Hepatocyte (in vitro differentiated cells): ENCODE data around the gene RNLS. TPM values are rescaled to one million over a fixed set of nuclear protein-coding genes. Genes with fewer than 3 reads are reported as not detected.
A peak's percentile ranks its signal among the peaks of the same experiment; 100 is the strongest.

Experiments
- DNase-seq: peaks from one replicate; pipeline ENCODE4 v3.0.0-alpha.2; 2016; ENCODE audit warnings: low spot score
- H2AFZ ChIP-seq: fragments of 200-600 bp; sonication (generic); 2 replicates; pipeline ENCODE4 v1.6.0; 2016; ENCODE audit warnings: antibody characterized with exemption, mild to moderate bottlenecking
- H3K27ac ChIP-seq: fragments of 200-600 bp; sonication (generic); 2 replicates; pipeline ENCODE4 v1.5.1; 2016; ENCODE audit warnings: mild to moderate bottlenecking
- H3K27me3 ChIP-seq: fragments of 200-600 bp; sonication (generic); 2 replicates; pipeline ENCODE4 v1.6.1; 2016
- H3K36me3 ChIP-seq: fragments of 200-600 bp; sonication (generic); replicated peaks from 2 replicates; pipeline ENCODE4 v1.5.1; 2016; ENCODE audit warnings: low read depth; ENCODE audit not compliant: insufficient read depth
- H3K4me1 ChIP-seq: fragments of 200-600 bp; sonication (generic); 2 replicates; pipeline ENCODE4 v1.5.1; 2016; ENCODE audit warnings: mild to moderate bottlenecking, moderate library complexity; ENCODE audit not compliant: insufficient read depth
- H3K4me2 ChIP-seq: fragments of 200-600 bp; sonication (generic); 2 replicates; pipeline ENCODE4 v1.6.0; 2016
- H3K4me3 ChIP-seq: fragments of 200-600 bp; sonication (generic); 2 replicates; pipeline ENCODE4 v1.5.1; 2016; ENCODE audit warnings: mild to moderate bottlenecking
- H3K79me2 ChIP-seq: fragments of 200-600 bp; sonication (generic); 2 replicates; pipeline ENCODE4 v1.6.0; 2017; ENCODE audit warnings: mild to moderate bottlenecking
- H3K9me2 ChIP-seq: fragments of 200-600 bp; sonication (generic); replicated peaks from 2 replicates; pipeline ENCODE4 v1.6.0; 2017; ENCODE audit warnings: mild to moderate bottlenecking; ENCODE audit not compliant: insufficient read depth
- H3K9me3 ChIP-seq: fragments of 200-600 bp; sonication (generic); 2 replicates; pipeline ENCODE4 v1.5.1; 2016; ENCODE audit warnings: low read depth, mild to moderate bottlenecking
- H4K20me1 ChIP-seq: fragments of 200-600 bp; sonication (generic); 2 replicates; pipeline ENCODE4 v1.6.0; 2016; ENCODE audit warnings: mild to moderate bottlenecking; ENCODE audit not compliant: insufficient read depth, poor library complexity, severe bottlenecking
- CTCF ChIP-seq: fragments of 200-600 bp; sonication (generic); IDR thresholded peaks from 2 replicates; pipeline ENCODE4 v1.5.1; 2016; ENCODE audit warnings: antibody characterized with exemption, mild to moderate bottlenecking; ENCODE audit not compliant: poor library complexity
- EZH2 ChIP-seq: fragments of 200-600 bp; sonication (generic); IDR thresholded peaks from 2 replicates; pipeline ENCODE4 v1.6.1; 2016; ENCODE audit warnings: antibody characterized with exemption, mild to moderate bottlenecking, borderline replicate concordance
- EZH2phosphoT487 ChIP-seq: fragments of 200-600 bp; sonication (generic); IDR thresholded peaks from one replicate; pipeline ENCODE4 v1.6.1; 2018; ENCODE audit warnings: antibody characterized with exemption, mild to moderate bottlenecking, low read depth, moderate library complexity; ENCODE audit not compliant: unreplicated experiment, severe bottlenecking
- whole genome bisulfite sequencing: methylation state at CpG from one replicate; pipeline ENCODE4 v1.1.6; 2016; ENCODE audit warnings: low lambda C conversion rate; ENCODE audit errors: missing lambda C conversion rate; 5-methylcytosine and 5-hydroxymethylcytosine counted together
- polyA plus RNA-seq: library from polyadenylated mRNA; unstranded; fragments of >200 nt; fragmentation: Nextera tagmentation; extraction: Ambion mirVana; gene quantifications from 2 replicates; pipeline ENCODE4 v1.2.1, GENCODE V29; 2016
- total RNA-seq: library from RNA; depleted of rRNA; stranded (reverse); fragments of >200 nt; gene quantifications from 2 replicates; pipeline ENCODE4 v1.2.3, GENCODE V29; 2014

Gene RNLS
- total and polyA plus RNA-seq, 2 experiments from 2014 or later = 12.8 to 14.9 TPM

- 55% methylated on average over 7 of the region's 7 CpGs for WGBS
- Histone ChIP-seq H3K27me3 (no peaks in the 10 kb centered on the region), H3K9me3 (no peaks in the 10 kb centered on the region), H2AFZ (no peak overlapping the region), H3K79me2 (no peaks in the 10 kb centered on the region), H3K4me3 (no peak overlapping the region), H3K4me1 (peaks cover 10% of the 10 kb centered on the region), H3K4me2 (no peak overlapping the region), H3K9me2 (no peaks in the 10 kb centered on the region), H3K36me3 (no peaks in the 10 kb centered on the region), H3K27ac (peak overlapping the region; percentile 10), H4K20me1 (no peaks in the 10 kb centered on the region)
- TF ChIP-seq CTCF (no peak), EZH2phosphoT487 (no peak), EZH2 (no peak)
- no peak for DNase-seq
These were observed 350.1 kb downstream of the RNLS start for GRCh38 chr10:88232983-88233543.

GRCh38 chr10:88232029-88232895, 350.9 kb downstream of the RNLS start:
- Histone ChIP-seq H3K9me2 (no peaks in the 10 kb centered on the region), H3K4me3 (no peak overlapping the region), H3K9me3 (no peaks in the 10 kb centered on the region), H3K36me3 (no peaks in the 10 kb centered on the region), H3K4me1 (peaks cover 15% of the 10 kb centered on the region), H3K27ac (no peak overlapping the region), H3K79me2 (no peaks in the 10 kb centered on the region), H3K27me3 (no peaks in the 10 kb centered on the region), H2AFZ (no peak overlapping the region), H3K4me2 (no peak overlapping the region), H4K20me1 (no peaks in the 10 kb centered on the region)
- no peak for TF ChIP-seq EZH2phosphoT487
- no peak for TF ChIP-seq EZH2
- TF ChIP-seq CTCF = no peak
- WGBS = 79% methylated on average over 5 of the region's 5 CpGs
- no peak for DNase-seq

GRCh38 chr10:88230251-88230650, 352.9 kb downstream of the RNLS start:
- Histone ChIP-seq H3K4me1 (peaks cover 23% of the 10 kb centered on the region), H3K79me2 (no peaks in the 10 kb centered on the region), H3K36me3 (no peaks in the 10 kb centered on the region), H3K9me3 (no peaks in the 10 kb centered on the region), H3K4me3 (no peak overlapping the region), H3K27me3 (no peaks in the 10 kb centered on the region), H4K20me1 (no peaks in the 10 kb centered on the region), H2AFZ (no peak overlapping the region), H3K4me2 (no peak overlapping the region), H3K9me2 (no peaks in the 10 kb centered on the region), H3K27ac (no peak overlapping the region)
- DNase-seq = no peak
- TF ChIP-seq EZH2 (no peak), EZH2phosphoT487 (no peak), CTCF (no peak)
- WGBS = 62% methylated on average over 8 of the region's 8 CpGs
